BJ (cell line): ENCODE results near the gene TADA3. TPM values are rescaled to one million over a fixed set of nuclear protein-coding genes. Genes with fewer than 3 reads are reported as not detected.
A peak's percentile ranks its signal among the peaks of the same experiment; 100 is the strongest.

ENCODE experiments used
- CTCF ChIA-PET: fragments of 350-600 bp; formaldehyde crosslinking; extraction: SDS; loops from one replicate; lab custom pipeline; 2021; ENCODE audit warnings: antibody characterized with exemption, inconsistent platforms; lab: Yijun Ruan, JAX
- POLR2A ChIA-PET: fragments of 300-600 bp; sonication (Branson Sonifier 250); formaldehyde crosslinking; extraction: SDS; loops from one replicate; lab custom pipeline; 2021; ENCODE audit warnings: antibody characterized with exemption; lab: Charles Lee
- DNase-seq: peaks from one replicate; pipeline ENCODE4 v3.0.0-alpha.2; 2011; ENCODE audit warnings: low read depth
- H3K27me3 ChIP-seq: 2 replicates; pipeline ENCODE4 v1.6.0; 2011; ENCODE audit warnings: low read length; ENCODE audit not compliant: control insufficient read depth, insufficient read depth
- H3K36me3 ChIP-seq: 2 replicates; pipeline ENCODE4 v1.5.1; 2011; ENCODE audit warnings: low read length; ENCODE audit not compliant: control insufficient read depth, insufficient read depth
- H3K4me3 ChIP-seq: 2 replicates; pipeline ENCODE4 v1.5.1; 2011; ENCODE audit warnings: low read depth, mild to moderate bottlenecking, control low read depth, low read length
- polyA plus RNA-seq: library from polyadenylated mRNA; depleted of rRNA; stranded (reverse); fragments of >200 nt; gene quantifications from 2 replicates; pipeline ENCODE4 v1.2.3, GENCODE V29; 2011
- TF ChIP-seq, protein P1 (sequence below): IDR thresholded peaks from 2 replicates; pipeline ENCODE4 v1.5.1; 2011; ENCODE audit warnings: low read depth, mild to moderate bottlenecking, control low read depth, inconsistent platforms, low read length, moderate library complexity; ENCODE audit not compliant: insufficient read depth

Gene TADA3
- polyA plus RNA-seq, 1 experiment: 113 TPM

DNA sequence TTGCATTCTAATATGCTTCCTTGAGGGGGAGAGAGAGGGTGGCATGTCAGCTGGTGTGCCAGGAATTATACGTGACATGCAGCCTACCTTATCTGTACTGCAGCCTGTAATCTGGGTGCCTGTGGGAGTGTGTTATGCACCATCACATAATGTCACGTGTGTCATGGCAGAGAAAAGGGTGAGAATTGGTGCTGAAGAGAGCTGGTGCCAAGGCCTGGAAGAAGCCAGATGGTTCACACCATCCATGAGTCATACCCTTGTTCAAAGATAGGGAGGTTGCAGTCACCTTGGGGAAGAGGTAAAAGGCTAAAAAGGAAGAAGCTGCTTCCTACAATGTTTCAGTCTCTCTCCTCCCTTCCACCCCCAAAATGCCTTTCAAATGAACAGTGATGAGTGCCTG lies 55.4 kb downstream of the TADA3 start:
- POLR2A ChIA-PET: no interaction called here
- CTCF ChIA-PET: no interaction called here
- no peaks in the 10 kb centered on the region for H3K27me3 ChIP-seq
- peaks cover 38% of the 10 kb centered on the region for H3K36me3 ChIP-seq
- H3K4me3 ChIP-seq: no peak overlapping the region
- TF ChIP-seq, protein P1, sequence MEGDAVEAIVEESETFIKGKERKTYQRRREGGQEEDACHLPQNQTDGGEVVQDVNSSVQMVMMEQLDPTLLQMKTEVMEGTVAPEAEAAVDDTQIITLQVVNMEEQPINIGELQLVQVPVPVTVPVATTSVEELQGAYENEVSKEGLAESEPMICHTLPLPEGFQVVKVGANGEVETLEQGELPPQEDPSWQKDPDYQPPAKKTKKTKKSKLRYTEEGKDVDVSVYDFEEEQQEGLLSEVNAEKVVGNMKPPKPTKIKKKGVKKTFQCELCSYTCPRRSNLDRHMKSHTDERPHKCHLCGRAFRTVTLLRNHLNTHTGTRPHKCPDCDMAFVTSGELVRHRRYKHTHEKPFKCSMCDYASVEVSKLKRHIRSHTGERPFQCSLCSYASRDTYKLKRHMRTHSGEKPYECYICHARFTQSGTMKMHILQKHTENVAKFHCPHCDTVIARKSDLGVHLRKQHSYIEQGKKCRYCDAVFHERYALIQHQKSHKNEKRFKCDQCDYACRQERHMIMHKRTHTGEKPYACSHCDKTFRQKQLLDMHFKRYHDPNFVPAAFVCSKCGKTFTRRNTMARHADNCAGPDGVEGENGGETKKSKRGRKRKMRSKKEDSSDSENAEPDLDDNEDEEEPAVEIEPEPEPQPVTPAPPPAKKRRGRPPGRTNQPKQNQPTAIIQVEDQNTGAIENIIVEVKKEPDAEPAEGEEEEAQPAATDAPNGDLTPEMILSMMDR: no peak
- DNase-seq: no peak

DNA sequence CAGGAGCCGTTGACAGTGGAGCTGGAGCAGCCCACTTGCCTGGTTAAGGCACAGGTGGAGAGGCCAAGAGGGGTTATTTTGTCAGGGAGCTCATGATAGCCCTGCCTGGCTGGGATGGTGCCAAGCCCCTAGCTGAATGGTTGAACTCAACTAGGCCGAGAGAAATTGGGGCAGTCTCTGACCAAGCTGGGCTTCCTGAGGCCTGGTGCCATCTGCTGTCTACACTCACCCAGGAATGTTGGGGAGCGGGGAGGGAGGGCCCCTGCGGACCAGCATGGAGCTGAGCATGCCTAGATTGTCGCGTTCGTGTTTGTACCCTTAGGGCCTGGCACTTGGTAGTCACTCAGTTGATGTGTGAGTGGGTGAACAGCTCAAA lies 59.5 kb downstream of the TADA3 start:
- Histone ChIP-seq H3K36me3 (peaks cover 15% of the 10 kb centered on the region), H3K27me3 (no peaks in the 10 kb centered on the region), H3K4me3 (peak overlapping the region; percentile 93)
- DNase-seq: no peak
- ChIA-PET POLR2A (interaction anchor here (0.7 kb wide), 1 partner anchor 22 kb away, joined by 3 read pairs; no protein-coding TSS in a partner anchor), CTCF (interaction anchor here (0.9 to 4.5 kb wide), 5 partner anchors 11 to 379 kb away, joined by 3 to 22 read pairs (median 4); partner anchors contain the start of gene OGG1)
- TF ChIP-seq, protein P1: 0 out of 2 replicates have a peak, but pooled peaks have one; percentile 8

DNA sequence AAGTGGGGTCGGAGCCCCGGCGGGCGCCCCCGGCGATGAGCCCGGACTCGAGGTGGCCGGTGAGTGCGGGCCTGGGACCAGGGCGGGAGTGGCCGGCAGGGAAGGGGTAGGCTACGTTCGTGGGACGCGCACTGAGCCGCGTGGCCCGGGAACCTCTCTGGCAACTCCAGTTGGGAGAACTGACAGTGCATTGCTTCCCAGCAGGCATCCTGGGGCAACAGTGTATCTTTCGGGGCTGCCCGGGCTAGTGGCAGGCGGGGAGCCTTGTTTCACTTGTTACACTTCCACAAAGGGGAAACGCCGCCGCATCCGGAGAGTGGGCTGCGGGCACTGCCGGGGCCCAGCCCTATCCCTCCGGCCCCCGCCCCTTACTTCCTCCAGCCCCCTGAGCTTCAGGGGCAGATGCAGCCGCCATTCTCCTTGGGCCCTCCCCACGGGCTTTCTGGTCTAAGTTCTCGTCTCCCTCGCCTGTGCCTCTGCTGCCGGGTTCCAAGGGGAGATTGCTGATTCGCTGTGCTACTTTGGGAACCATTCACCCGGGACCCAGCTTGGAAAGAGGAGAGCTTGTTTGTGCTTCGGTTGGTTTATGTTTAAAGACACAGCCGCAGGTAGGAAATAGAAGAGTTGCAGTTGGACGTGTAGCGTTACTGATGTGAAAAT lies 60.1 kb downstream of the TADA3 start:
- ChIA-PET CTCF (interaction anchor here (0.6 to 4.5 kb wide), 4 partner anchors 17 to 379 kb away, joined by 3 to 22 read pairs (median 3); partner anchors contain the start of gene OGG1), POLR2A (interaction anchor here (0.7 kb wide), 1 partner anchor 22 kb away, joined by 3 read pairs; no protein-coding TSS in a partner anchor)
- Histone ChIP-seq H3K36me3 (peaks cover 14% of the 10 kb centered on the region), H3K4me3 (peak overlapping the region; percentile 93), H3K27me3 (no peaks in the 10 kb centered on the region)
- DNase-seq: no peak
- TF ChIP-seq, protein P1: no peak

- POLR2A ChIA-PET: interaction anchor here (0.9 kb wide), 1 partner anchor 73 kb away, joined by 3 read pairs; no protein-coding TSS in a partner anchor
- Histone ChIP-seq H3K4me3 (peak within 1 kb of the TSS; percentile 93), H3K27me3 (no peaks in the 10 kb centered on the region), H3K36me3 (peaks cover 11% of the 10 kb centered on the region)
- CTCF ChIA-PET: interaction anchor here (0.6 to 4.5 kb wide), 2 partner anchors 16 to 227 kb away, joined by 3 to 22 read pairs; no protein-coding TSS in a partner anchor
- peak; percentile 94 for DNase-seq
- TF ChIP-seq, protein P1: peak; percentile 39; the same call in 1 of the 2 replicates
Measured at GRCh38 chr3:9731206-9732079, 60.8 kb downstream of the TADA3 start, which contains the start of gene BRPF1. BRPF1 (plus strand) TSS chr3:9731735; CDS start chr3:9734141, 2,406 bp downstream.
